Stimulated activated CD8-positive, alpha-beta memory T cell treated with anti-CD3 and anti-CD28 coated beads, Interleukin-7, amount 100 ng/mL, for 1 hour (primary cell): ENCODE measurements around the gene ERICH3.

Experiments used
- DNase-seq, 2 donors: peaks; one replicate each; pipeline ENCODE4 v3.0.0-alpha.2; 2020; ENCODE audit warnings: low read depth in 2 of 2

The ERICH3 gene

GRCh38 chr1:74673351-74674111 is at the start of gene ERICH3:
TSS of gene ERICH3 (minus strand) at chr1:74673792. CDS start at chr1:74673519, 273 bp downstream.
- no peak for DNase-seq

- DNase-seq: no peak
Observed at GRCh38 chr1:74717626-74718025, 44.0 kb upstream of the ERICH3 start.

- DNase-seq: no peak
Observed at GRCh38 chr1:74716822-74717221, 43.2 kb upstream of the ERICH3 start.

GRCh38 chr1:74715806-74716205 is 42.2 kb upstream of the ERICH3 start:
- no peak for DNase-seq

GRCh38 chr1:74715236-74715502 is 41.6 kb upstream of the ERICH3 start:
- no peak for DNase-seq

- no peak for DNase-seq
Observed at GRCh38 chr1:74714429-74715235, 41.0 kb upstream of the ERICH3 start.

GRCh38 chr1:74713849-74714248 is 40.3 kb upstream of the ERICH3 start:
- DNase-seq: no peak

GRCh38 chr1:74712881-74713280 is 39.3 kb upstream of the ERICH3 start:
- DNase-seq: no peak

- DNase-seq: no peak
Observed at GRCh38 chr1:74703386-74704182, 30.0 kb upstream of the ERICH3 start.

GRCh38 chr1:74699331-74699730 is 25.7 kb upstream of the ERICH3 start:
- no peak for DNase-seq

GRCh38 chr1:74697832-74698231 is 24.2 kb upstream of the ERICH3 start:
- no peak for DNase-seq

- DNase-seq: no peak
Observed at GRCh38 chr1:74693473-74693872, 19.9 kb upstream of the ERICH3 start.

GRCh38 chr1:74690909-74691308 is 17.3 kb upstream of the ERICH3 start:
- DNase-seq: no peak

- DNase-seq: no peak
Observed at GRCh38 chr1:74690364-74690696, 16.7 kb upstream of the ERICH3 start.

- peak in 1 of 2 donors; percentile 2 for DNase-seq
Observed at GRCh38 chr1:74689621-74690363, 16.2 kb upstream of the ERICH3 start.

- no peak for DNase-seq
Observed at GRCh38 chr1:74686928-74687327, 13.3 kb upstream of the ERICH3 start.

GRCh38 chr1:74684301-74684700 is 10.7 kb upstream of the ERICH3 start:
- DNase-seq: no peak

- no peak for DNase-seq
Observed at GRCh38 chr1:74683656-74684055, 10.1 kb upstream of the ERICH3 start.

- no peak for DNase-seq
Observed at GRCh38 chr1:74681851-74682250, 8.3 kb upstream of the ERICH3 start.

GRCh38 chr1:74681449-74681848 is 7.9 kb upstream of the ERICH3 start:
- DNase-seq: no peak

- no peak for DNase-seq
Observed at GRCh38 chr1:74681001-74681400, 7.4 kb upstream of the ERICH3 start.

GRCh38 chr1:74679811-74680210 is 6.2 kb upstream of the ERICH3 start:
- DNase-seq: no peak
